HG02885 (cell line): ENCODE results near the gene LHFPL3.
"Not testable (repeated sequence)": the region's sequence is repeated elsewhere in the genome, so short reads cannot be mapped to it uniquely, and the experiment has no call there.

Experiments
- ATAC-seq: cut with Tn5 transposase; IDR thresholded peaks from one replicate; pipeline ENCODE4 v1.9.1; 2021; ENCODE audit warnings: mild to moderate bottlenecking; ENCODE audit not compliant: unreplicated experiment, poor library complexity

Gene LHFPL3

GRCh38 chr7:104328296-104328969, at the start of gene LHFPL3:
LHFPL3 (plus strand) TSS chr7:104328603.
- ATAC-seq, result no peak

GRCh38 chr7:104281685-104282084, 46.7 kb upstream of the LHFPL3 start:
- not testable (repeated sequence) for ATAC-seq

DNA sequence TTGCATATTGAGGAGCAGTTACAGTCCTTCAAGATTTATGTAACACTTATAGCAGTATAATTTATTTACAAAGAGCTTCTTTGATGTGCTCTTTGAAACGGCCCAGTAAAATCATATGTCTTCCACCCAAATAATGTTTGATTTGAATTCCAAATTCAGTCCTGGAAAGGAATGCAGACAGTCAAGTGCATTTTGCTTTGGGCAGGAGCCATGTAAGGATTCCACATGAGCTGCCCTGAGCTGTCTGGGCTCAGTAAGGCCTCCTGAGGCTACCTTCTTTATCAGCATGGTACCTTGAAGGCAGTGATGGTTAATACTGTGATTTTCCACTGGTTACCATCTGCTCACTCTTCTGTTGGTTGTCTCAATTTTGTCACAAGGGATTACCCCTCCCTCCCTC, 41.6 kb upstream of the LHFPL3 start:
- no peak for ATAC-seq

DNA sequence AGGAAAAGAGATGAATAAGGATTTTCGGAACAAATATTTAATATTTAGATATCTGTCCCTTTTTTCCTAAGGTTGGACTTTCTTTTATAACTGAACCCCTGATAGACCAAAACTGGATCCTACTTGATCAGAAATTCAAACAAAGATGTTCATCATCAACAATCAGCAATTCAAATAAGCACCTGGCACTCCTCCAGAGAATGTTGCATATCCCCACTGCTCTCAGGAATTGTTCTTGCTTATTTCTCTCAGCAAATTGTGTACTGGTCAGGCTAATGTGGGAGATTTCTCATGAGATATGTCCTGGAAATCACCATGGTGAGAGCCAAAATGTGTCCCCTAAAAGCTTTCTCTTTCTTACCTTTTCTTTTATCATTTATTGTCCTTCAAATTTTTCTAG, 40.3 kb upstream of the LHFPL3 start:
- no peak for ATAC-seq

GRCh38 chr7:104294291-104294690, 34.1 kb upstream of the LHFPL3 start:
- ATAC-seq, result no peak

DNA sequence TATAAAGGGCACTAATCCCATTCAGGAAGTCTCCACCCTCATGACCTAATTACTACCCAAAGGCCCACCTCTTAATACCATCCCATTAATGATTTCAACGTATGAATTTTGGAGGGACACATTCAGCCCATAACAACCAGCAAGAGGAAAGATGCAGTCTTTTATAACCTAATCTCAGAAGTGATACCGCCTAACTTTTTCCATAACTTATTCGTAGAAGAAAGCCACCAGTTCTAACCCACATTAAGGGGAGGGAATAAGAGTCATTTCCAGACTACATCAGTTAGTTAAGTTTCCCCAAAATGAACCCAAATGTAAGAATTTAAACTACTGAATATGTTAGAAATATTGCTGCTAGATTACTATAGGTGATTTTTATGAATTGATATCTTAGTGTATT, 32.1 kb upstream of the LHFPL3 start:
- ATAC-seq, result no peak

GRCh38 chr7:104296900-104297299, 31.5 kb upstream of the LHFPL3 start:
- ATAC-seq, result no peak

- no peak for ATAC-seq
These were observed 29.1 kb upstream of the LHFPL3 start for GRCh38 chr7:104299323-104299722.

- no peak for ATAC-seq
These were observed 28.6 kb upstream of the LHFPL3 start for GRCh38 chr7:104299777-104300176.

GRCh38 chr7:104306793-104307192, 21.6 kb upstream of the LHFPL3 start:
- ATAC-seq, result no peak

DNA sequence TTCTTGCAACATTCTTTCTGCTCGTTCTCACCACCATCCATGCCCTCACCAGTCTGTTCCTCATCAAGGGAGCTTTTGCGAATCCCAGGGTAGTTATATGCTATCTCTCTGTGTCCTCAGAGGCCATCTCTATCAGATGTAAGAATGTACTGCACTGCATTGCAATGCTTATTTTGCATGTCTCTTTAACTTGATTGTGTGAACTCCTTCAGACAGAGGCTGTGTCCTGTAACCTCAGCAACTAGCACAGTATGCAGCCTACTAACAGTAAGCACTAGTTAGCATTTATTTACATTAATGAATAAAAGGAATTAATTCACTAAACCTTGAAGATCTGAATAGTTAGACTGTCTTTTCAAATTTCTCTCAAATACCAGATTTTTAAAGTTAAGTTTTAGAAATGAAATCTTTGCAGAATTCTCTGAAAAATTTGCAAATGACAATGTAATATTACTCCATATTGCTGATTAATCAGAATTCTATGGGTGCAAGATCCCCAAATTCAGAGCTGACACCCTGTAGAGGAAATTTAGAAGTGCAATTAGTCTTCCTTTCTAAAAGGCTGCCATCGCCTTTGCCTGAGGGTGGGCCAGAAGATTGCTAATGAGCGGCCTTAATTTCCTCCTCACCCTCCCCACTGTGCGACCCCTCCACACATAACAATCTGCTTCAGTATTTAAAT, 10.3 kb upstream of the LHFPL3 start:
- ATAC-seq, result no peak

GRCh38 chr7:104327534-104327933, 869 bp upstream of the LHFPL3 start:
- ATAC-seq, result no peak

DNA sequence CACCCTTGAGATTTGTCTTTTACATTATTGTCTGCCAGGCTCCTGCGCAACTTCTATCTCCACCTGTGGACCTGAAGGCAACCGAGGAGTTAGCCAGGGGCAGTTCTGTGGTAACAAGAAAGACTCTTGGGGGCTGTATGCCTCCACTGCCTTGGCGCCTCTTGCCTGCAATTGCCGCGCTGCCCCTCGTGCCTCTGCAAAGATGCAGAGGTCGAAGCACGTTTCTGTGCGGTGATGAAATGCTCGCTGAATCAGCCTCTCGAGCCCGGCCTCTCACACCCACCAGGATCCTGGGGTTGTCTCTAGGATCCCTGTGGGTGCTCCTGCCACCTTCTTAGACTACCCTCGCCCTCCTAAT, 486 bp upstream of the LHFPL3 start:
- ATAC-seq, result no peak

DNA sequence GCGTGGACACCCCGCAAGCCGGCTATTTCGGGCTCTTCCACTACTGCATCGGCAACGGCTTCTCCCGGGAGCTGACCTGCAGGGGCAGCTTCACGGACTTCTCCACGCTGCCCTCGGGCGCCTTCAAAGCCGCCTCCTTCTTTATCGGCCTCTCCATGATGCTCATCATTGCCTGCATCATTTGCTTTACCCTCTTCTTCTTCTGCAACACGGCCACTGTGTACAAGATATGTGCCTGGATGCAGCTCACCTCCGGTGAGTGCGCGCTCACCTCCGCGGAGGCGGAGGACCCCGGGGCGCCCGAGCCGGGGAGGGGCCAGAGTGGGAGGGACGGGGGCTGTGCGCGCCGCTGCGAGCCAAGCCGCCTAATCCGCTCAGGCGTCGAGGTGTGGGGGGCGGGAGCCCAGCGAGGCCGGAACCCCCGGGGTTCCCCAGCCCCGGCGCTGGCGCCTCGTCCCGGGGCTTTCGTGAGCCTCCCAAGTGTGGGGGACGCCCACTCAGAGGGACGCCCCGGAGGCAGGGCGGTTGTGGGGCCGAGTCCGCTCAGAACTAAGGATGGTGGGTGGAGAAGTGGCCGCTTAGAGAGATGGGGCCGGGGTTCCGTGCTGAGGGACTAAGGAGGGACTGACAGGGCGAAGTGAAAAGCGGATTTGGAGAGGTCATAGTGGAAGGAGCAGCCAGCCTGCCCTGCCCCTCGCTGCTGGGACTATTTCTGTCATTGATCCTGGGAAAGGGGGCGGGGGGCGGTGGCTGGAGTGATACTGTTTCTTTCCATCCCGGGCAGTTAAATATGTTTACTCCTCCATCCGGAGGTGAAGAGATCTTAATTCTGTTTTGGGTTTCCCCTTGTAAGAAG, 795 bp downstream of the LHFPL3 start:
- no peak for ATAC-seq

DNA sequence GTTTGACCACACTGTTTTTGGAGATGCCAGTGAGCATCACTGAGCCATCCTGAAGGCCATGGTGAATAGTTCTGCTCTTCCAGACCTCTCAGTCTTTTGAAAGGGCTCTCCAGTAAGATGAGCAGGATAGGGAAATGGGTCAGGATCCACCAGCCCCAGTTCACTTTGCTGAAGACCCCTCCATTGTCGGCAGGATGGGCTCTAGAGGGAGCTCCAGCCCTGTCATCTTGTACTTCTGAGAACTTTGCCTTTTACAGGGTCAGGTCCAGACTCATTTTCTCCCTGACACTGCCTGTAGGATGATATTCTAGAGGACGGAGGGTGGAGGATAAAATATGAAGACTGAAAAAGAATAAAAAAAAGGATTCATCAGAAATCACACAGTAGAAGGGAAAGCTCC, 13.1 kb downstream of the LHFPL3 start:
- ATAC-seq, result no peak

DNA sequence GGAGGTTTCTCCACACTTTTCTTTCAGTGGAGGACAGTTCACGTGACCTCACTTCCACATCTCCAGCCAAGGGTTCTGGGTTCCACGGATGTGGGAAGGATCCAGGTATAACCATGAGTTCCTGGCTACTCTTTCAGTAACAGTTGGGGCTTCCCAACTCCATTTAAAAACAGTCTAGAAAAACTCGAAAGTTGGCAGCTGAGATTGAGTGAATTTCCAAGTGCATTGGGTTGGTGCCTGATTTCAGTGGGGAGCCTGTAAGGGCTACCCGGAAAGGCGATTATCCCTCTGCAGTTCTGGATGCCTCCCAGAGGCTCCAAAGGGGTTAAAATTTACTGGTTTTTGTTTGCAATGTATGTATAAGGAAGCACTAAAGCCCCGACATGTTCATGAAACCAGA, 24.3 kb downstream of the LHFPL3 start:
- ATAC-seq, result no peak

DNA sequence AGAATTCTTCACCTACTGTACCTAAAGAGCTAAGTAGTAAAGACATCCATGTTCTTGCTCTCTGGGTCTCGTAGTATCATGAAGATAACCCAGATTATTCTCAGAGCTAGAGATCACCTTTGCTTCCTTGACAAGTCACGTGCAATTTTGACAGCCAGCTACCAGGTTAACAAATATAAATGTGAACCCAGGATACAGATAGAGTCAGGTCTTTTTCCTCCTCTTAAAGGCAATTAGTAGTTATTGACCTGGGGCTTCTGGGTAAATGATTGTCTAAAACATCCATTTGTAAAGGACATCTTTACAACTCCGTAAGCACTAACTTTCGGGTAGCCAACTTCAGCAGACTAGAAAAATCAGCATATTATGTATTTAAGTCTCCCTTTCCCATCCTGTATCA, 28.8 kb downstream of the LHFPL3 start:
- no peak for ATAC-seq

DNA sequence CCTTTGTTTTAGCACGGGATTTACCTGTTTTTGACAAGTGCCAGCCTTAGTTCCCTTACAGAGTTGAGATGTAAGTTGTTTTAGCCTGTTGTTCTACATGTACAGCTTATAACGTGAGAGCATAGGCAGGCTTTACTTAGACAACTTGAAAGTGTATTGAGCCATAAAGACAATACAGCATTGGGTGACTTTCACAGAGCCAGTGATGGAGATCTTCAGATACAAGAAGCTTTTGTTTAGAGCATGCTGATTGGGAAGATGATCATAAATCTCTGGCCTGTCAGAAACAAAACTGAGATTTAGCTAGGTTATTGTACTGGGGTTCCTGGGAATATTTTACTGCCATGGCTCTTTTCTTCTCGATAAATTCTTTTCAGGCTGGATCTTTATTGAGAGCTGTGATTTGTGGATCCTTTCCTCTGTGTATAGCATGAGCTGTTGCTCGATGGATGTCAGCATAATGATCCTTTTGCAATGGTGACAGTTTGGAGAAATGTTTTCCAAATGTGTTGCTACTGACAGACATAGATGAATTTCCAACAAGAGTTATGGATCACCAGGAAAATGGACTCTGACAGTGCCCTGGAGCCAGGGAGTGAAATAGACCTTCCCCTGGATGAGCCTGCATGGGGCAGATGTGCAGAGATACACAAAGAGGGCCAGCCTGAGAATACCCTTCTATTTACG, 30.2 kb downstream of the LHFPL3 start:
- no peak for ATAC-seq

DNA sequence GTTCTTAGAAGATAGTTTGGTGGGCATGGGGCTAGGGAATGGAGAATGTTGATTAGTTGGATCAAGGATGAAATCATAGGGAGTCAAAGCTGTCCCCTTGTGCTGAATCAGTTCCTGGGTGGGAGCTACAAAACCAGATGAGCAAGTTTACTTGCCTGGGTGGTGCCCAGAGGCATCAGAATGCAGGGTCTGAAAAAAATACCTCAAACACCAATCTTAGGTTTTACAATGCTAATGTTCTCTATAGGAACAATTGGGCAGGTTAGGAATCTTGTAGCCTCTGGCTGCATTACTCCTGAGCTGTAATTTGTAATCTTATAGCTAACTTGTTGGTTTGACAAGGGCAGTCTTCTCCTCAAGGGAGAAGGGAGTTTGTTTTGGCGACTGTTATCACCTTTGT, 34.4 kb downstream of the LHFPL3 start:
- no peak for ATAC-seq

- ATAC-seq, result no peak
These were observed 35.0 kb downstream of the LHFPL3 start for GRCh38 chr7:104363355-104363754.

- no peak for ATAC-seq
These were observed 38.0 kb downstream of the LHFPL3 start for GRCh38 chr7:104366390-104366789.
